ENCODE measurements around the gene KCNMB2.

KCNMB2 gene

GRCh38 chr3:178663201-178663934 lies 127.1 kb downstream of the KCNMB2 start:
- no peak for DNase-seq

- no peak for DNase-seq
These were observed 129.5 kb downstream of the KCNMB2 start for GRCh38 chr3:178665747-178666146.

- no peak for DNase-seq
These were observed 132.9 kb downstream of the KCNMB2 start for GRCh38 chr3:178669022-178669601.

GRCh38 chr3:178669758-178670157 lies 133.5 kb downstream of the KCNMB2 start:
- no peak for DNase-seq

GRCh38 chr3:178671377-178671776 lies 135.1 kb downstream of the KCNMB2 start:
- no peak for DNase-seq

GRCh38 chr3:178671791-178672190 lies 135.6 kb downstream of the KCNMB2 start:
- DNase-seq: no peak

- no peak for DNase-seq
These were observed 136.0 kb downstream of the KCNMB2 start for GRCh38 chr3:178672275-178672674.

GRCh38 chr3:178673529-178673928 lies 137.3 kb downstream of the KCNMB2 start:
- no peak for DNase-seq

GRCh38 chr3:178676077-178676476 lies 139.8 kb downstream of the KCNMB2 start:
- no peak for DNase-seq

GRCh38 chr3:178676942-178677790 lies 140.9 kb downstream of the KCNMB2 start:
- DNase-seq: no peak

GRCh38 chr3:178677961-178678360 lies 141.7 kb downstream of the KCNMB2 start:
- no peak for DNase-seq

GRCh38 chr3:178680037-178680436 lies 143.8 kb downstream of the KCNMB2 start:
- DNase-seq: no peak

- no peak for DNase-seq
These were observed 144.3 kb downstream of the KCNMB2 start for GRCh38 chr3:178680489-178680888.

- no peak for DNase-seq
These were observed 148.8 kb downstream of the KCNMB2 start for GRCh38 chr3:178684881-178685590.

GRCh38 chr3:178685591-178685906 lies 149.3 kb downstream of the KCNMB2 start:
- DNase-seq: no peak

- no peak for DNase-seq
These were observed 150.6 kb downstream of the KCNMB2 start for GRCh38 chr3:178686826-178687225.

- no peak for DNase-seq
These were observed 154.3 kb downstream of the KCNMB2 start for GRCh38 chr3:178690571-178690970.

GRCh38 chr3:178699364-178699763 lies 163.1 kb downstream of the KCNMB2 start:
- DNase-seq: no peak

GRCh38 chr3:178699810-178700209 lies 163.6 kb downstream of the KCNMB2 start:
- DNase-seq: no peak

- no peak for DNase-seq
These were observed 167.2 kb downstream of the KCNMB2 start for GRCh38 chr3:178703268-178703975.

- no peak for DNase-seq
These were observed 169.7 kb downstream of the KCNMB2 start for GRCh38 chr3:178705925-178706324.

- DNase-seq: no peak
These were observed 170.2 kb downstream of the KCNMB2 start for GRCh38 chr3:178706411-178706810.
